GM18517 (cell line): Measurements from ENCODE around the gene DNAJC1.

Source experiments
- ATAC-seq: cut with Tn5 transposase; IDR thresholded peaks from one replicate; pipeline ENCODE4 v1.9.1; 2021; ENCODE audit warnings: mild to moderate bottlenecking, moderate library complexity; ENCODE audit not compliant: unreplicated experiment

Gene DNAJC1

GRCh38 chr10:21771219-21771618 lies 232.3 kb downstream of the DNAJC1 start:
- ATAC-seq, result no peak

DNA sequence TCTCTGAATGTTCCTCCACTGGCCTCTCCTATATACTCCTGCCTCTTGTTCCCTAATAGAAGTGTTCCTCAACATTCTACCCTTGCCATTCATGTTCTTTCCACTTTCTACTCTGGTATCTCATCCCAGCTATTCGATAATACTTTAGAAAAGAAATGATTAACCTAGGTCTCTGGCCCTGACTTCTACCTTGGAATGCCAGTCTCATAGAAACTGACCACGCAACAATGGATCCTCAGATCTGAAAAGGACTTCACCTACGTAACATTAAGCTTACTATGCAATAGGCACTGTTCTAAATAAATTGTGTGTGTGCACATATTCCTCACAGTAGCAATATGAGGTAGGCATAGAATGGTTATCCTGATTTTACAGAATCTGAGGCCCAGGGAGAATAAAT lies 234.5 kb downstream of the DNAJC1 start:
- no peak for ATAC-seq

- no peak for ATAC-seq
Measured at GRCh38 chr10:21764466-21765189, 238.9 kb downstream of the DNAJC1 start.

GRCh38 chr10:21760332-21760731 lies 243.2 kb downstream of the DNAJC1 start:
- ATAC-seq, result no peak

GRCh38 chr10:21759232-21759631 lies 244.3 kb downstream of the DNAJC1 start:
- ATAC-seq, result no peak

- ATAC-seq, result no peak
Measured at GRCh38 chr10:21758696-21759095, 244.8 kb downstream of the DNAJC1 start.

DNA sequence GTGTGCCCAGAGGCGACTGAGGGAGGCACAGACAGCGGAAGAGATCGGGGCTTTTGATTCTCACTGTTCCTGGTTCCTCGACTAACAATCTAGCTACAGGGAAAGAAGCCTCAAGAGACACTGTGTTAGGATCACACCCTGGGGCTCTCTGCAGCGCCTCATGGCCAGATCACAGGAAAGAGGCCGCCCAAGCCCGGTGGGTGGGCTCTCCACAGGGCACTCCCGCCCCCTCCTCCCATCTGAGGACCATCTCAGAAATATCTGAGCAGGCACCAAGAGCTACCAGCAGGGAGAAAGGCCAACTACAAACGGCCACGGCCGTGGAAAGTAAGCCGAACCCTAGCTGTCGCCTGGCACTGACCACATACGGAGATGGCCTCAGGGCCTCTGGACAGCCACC lies 245.3 kb downstream of the DNAJC1 start:
- ATAC-seq, result no peak

- ATAC-seq, result no peak
Measured at GRCh38 chr10:21757185-21757901, 246.2 kb downstream of the DNAJC1 start.

- ATAC-seq, result no peak
Measured at GRCh38 chr10:21756707-21757106, 246.8 kb downstream of the DNAJC1 start.

DNA sequence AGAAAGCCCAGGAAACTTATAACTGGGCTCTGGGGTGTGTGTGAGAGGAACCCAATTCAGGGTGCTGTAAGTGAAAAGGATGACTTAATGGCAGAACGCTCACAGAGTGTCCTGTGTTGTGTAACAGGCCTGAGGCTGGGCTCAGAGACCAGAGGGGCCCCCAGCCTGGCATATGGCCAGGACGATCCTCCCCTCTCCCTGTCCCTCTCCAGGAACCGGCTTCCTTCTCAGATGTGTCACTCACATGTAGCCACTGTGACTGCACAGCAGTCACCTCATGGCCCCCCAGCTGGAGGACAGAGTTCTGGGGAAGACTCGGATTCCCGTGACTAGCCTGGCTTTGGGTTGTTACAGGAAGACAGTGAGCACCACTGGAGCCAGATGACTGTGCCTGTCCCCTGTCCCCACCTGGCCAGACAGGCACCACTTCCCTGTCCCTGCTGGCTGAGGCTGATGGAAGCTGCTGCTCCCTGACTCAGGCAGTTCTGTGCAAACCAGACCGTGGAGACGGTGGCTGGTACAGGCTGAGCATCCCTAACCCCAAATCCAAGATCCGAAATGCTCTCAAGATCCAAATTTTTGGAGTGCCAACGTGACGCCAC lies 249.0 kb downstream of the DNAJC1 start:
- ATAC-seq, result no peak

DNA sequence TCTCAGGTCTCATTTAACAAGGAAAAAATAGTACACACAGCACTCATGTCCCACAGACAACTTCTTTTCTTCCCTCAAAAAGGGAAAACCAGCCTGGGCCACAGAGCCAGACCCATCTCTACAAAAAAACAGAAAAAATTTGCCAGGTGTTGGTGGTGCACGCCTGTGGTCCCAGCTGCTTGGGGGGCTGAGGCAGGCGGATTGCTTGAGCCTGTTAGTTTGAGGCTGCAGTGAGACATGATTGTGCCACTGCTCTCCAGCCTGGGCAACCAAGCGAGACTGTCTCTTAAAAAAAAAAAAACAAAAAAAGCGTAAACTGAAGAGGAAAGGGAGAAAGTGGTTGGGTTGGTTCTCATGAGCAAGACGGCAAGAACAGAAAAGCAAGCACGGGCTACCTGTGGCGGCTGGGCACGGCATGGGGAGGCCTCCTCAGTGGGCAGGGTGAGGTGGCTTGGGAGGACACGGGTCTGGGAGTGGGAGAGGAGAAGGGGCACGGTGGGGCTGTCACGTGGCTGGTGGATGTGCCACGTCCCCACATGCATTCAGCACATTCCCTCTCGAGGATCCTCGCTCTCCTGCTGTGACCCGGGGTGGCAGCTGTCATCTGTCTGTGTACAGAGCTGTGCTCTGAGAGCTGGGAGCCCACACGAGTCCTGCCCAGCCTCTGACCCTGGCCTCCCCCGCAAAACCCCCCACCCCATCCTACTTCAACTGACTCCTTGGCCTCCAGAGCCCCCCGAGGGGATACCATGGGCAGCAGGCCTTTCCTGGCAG lies 249.8 kb downstream of the DNAJC1 start:
- no peak for ATAC-seq

- ATAC-seq, result no peak
Measured at GRCh38 chr10:21751341-21752310, 251.9 kb downstream of the DNAJC1 start.

GRCh38 chr10:21750424-21750823 lies 253.1 kb downstream of the DNAJC1 start:
- ATAC-seq, result no peak

- no peak for ATAC-seq
Measured at GRCh38 chr10:21749788-21750187, 253.7 kb downstream of the DNAJC1 start.

DNA sequence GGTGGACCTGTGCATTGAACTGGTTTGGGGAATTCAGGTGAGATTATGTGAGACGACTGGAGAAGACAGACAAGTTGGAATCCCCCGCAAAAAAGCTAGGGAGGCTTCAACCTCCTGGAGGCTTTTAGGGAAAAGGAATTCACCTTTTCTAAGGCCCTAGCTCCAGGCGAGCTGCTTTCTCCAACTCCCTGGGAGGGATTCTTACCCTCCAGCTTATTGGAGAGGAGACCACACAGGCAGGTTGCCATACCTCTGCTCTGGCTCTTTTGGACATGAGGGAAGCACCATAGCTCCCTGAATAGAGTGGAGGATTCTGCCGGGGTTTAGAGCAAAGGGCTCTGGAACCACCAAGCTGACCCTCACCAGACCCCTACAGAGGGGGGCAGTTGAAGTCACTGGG lies 255.7 kb downstream of the DNAJC1 start:
- no peak for ATAC-seq

DNA sequence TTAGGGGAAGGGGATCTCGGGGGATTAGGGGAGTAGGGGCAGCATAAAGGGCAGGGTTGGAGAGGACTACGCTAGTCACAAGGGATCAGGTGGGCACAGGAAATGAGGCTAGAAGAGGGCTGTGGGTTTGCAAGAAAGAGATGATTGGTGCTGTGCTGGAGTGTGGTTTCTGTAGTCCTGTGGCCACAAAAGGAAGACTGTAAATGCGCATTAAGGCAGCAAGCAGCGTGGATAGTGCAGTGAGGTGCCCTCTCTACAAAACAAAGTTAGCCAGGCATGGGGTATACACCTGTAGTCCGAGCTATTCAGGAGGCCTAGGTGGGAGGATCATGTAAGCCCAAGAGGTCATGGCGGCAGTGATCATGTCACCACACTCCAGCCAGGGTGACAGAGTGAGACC lies 257.4 kb downstream of the DNAJC1 start:
- ATAC-seq, result no peak

- ATAC-seq, result no peak
Measured at GRCh38 chr10:21744223-21744622, 259.3 kb downstream of the DNAJC1 start.

GRCh38 chr10:21742740-21743412 lies 260.7 kb downstream of the DNAJC1 start:
- ATAC-seq, result no peak

DNA sequence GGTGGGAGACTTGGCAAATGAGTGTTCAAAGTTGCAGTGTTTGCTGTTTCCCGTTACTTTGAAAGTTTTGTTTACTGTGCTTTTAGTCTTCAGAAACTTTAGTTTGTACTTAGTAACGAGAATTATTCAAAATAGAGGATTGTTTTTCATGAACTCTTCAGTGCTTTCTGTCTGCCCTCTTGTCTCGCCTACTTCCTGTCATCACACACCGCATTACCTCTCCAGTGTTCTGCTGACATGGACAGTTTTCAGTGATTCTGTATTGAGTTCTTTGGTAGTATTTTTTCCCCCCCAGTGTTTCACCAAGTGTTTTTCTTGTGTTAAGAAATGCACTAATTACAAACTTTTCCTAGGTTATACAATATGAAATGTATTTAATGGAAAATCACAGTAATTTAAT lies 262.5 kb downstream of the DNAJC1 start:
- no peak for ATAC-seq

GRCh38 chr10:21737106-21737505 lies 266.4 kb downstream of the DNAJC1 start:
- no peak for ATAC-seq
